ENCODE data around the gene ALK.

DNA sequence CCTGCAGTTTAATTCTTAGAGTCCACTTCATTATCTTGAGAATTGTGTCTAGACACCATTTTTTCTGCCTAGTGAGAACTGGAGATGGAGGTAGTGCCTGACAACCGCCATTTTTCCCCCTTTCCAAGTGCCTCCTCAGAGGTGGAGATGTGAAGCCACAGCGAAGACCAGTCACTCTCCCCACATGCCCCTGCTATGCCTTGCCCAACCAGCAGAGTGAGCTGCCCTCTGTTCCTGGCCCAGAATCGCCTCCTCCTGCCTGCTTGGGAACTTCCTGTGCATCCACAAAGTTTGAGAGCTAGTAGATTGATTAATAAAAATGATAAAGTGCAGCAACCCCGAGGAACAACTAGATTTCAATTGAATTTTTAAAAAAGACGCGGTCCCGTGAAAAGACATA lies 682.9 kb downstream of the ALK start:
- TF ChIP-seq, protein P1, sequence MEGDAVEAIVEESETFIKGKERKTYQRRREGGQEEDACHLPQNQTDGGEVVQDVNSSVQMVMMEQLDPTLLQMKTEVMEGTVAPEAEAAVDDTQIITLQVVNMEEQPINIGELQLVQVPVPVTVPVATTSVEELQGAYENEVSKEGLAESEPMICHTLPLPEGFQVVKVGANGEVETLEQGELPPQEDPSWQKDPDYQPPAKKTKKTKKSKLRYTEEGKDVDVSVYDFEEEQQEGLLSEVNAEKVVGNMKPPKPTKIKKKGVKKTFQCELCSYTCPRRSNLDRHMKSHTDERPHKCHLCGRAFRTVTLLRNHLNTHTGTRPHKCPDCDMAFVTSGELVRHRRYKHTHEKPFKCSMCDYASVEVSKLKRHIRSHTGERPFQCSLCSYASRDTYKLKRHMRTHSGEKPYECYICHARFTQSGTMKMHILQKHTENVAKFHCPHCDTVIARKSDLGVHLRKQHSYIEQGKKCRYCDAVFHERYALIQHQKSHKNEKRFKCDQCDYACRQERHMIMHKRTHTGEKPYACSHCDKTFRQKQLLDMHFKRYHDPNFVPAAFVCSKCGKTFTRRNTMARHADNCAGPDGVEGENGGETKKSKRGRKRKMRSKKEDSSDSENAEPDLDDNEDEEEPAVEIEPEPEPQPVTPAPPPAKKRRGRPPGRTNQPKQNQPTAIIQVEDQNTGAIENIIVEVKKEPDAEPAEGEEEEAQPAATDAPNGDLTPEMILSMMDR (conservative IDR thresholded peaks at IDR 0.05 in 1 of 2, IDR thresholded peaks at IDR 0.05 in 1 of 2; ENCODE audit: low read depth in 1 of 2, low read length in 2 of 2) = peak; percentile 56 to 66
- no peak for TF ChIP-seq EZH2 (IDR thresholded peaks at IDR 0.05; ENCODE audit: low read length, missing control alignments)
